Neural progenitor cell (in vitro differentiated cells): Measurements from ENCODE around the gene KCNH5. TPM values are rescaled to one million over a fixed set of nuclear protein-coding genes. Genes with fewer than 3 reads are reported as not detected.

Experiments used
- DNase-seq: peaks from one replicate; pipeline ENCODE4 v3.0.0-alpha.2; 2016; ENCODE audit warnings: low spot score
- H2AFZ ChIP-seq: fragments of 200-600 bp; sonication (generic); replicated peaks from 2 replicates; pipeline ENCODE4 v1.6.1; 2016; ENCODE audit warnings: antibody characterized with exemption
- H3F3A ChIP-seq: fragments of 200-600 bp; sonication (generic); 2 replicates; pipeline ENCODE4 v1.6.1; 2016; ENCODE audit warnings: antibody characterized with exemption, low read depth
- H3K27ac ChIP-seq: fragments of 200-600 bp; sonication (generic); 2 replicates; pipeline ENCODE4 v1.5.1; 2016; ENCODE audit warnings: mild to moderate bottlenecking
- H3K27me3 ChIP-seq: fragments of 200-600 bp; sonication (generic); 2 replicates; pipeline ENCODE4 v1.6.1; 2016; ENCODE audit warnings: mild to moderate bottlenecking, moderate library complexity
- H3K36me3 ChIP-seq: fragments of 200-600 bp; sonication (generic); 2 replicates; pipeline ENCODE4 v1.5.1; 2016
- H3K4me1 ChIP-seq: fragments of 200-600 bp; sonication (generic); 2 replicates; pipeline ENCODE4 v1.6.1; 2016; ENCODE audit warnings: mixed run types
- H3K4me2 ChIP-seq: fragments of 200-600 bp; sonication (generic); 2 replicates; pipeline ENCODE4 v1.6.1; 2016
- H3K4me3 ChIP-seq: fragments of 200-600 bp; sonication (generic); 2 replicates; pipeline ENCODE4 v1.5.1; 2016
- H3K79me2 ChIP-seq: fragments of 200-600 bp; sonication (generic); 2 replicates; pipeline ENCODE4 v1.6.1; 2016; ENCODE audit warnings: low read depth
- H3K9ac ChIP-seq: fragments of 200-600 bp; sonication (generic); 2 replicates; pipeline ENCODE4 v1.6.1; 2016
- H3K9me3 ChIP-seq: fragments of 200-600 bp; sonication (generic); 2 replicates; pipeline ENCODE4 v1.5.1; 2016; ENCODE audit warnings: low read depth
- H4K20me1 ChIP-seq: fragments of 200-600 bp; sonication (generic); 2 replicates; pipeline ENCODE4 v1.6.1; 2016; ENCODE audit warnings: low read depth
- H3K27ac Mint-ChIP-seq: 3 replicates; pipeline ENCODE4 v1.8.0; 2021; ENCODE audit warnings: mixed read lengths
- H3K27me3 Mint-ChIP-seq: 2 replicates; pipeline ENCODE4 v1.8.0; 2022; ENCODE audit warnings: low read depth, mild to moderate bottlenecking, inconsistent platforms, moderate library complexity, mixed read lengths; ENCODE audit not compliant: insufficient read depth
- H3K36me3 Mint-ChIP-seq: 3 replicates; pipeline ENCODE4 v1.8.0; 2021; ENCODE audit warnings: mixed read lengths
- H3K4me1 Mint-ChIP-seq: 3 replicates; pipeline ENCODE4 v1.8.0; 2021; ENCODE audit warnings: mixed read lengths
- H3K4me3 Mint-ChIP-seq: 3 replicates; pipeline ENCODE4 v1.8.0; 2021; ENCODE audit warnings: mild to moderate bottlenecking, moderate library complexity, mixed read lengths
- H3K9me3 Mint-ChIP-seq: 3 replicates; pipeline ENCODE4 v1.8.0; 2020; ENCODE audit warnings: mixed read lengths
- CTCF ChIP-seq: fragments of 200-600 bp; sonication (generic); IDR thresholded peaks from 2 replicates; pipeline ENCODE4 v1.5.1; 2017; ENCODE audit warnings: antibody characterized with exemption, mild to moderate bottlenecking
- EZH2 ChIP-seq: fragments of 200-600 bp; sonication (generic); IDR thresholded peaks from 2 replicates; pipeline ENCODE4 v1.6.1; 2017; ENCODE audit warnings: antibody characterized with exemption, mild to moderate bottlenecking, moderate library complexity
- EZH2phosphoT487 ChIP-seq: fragments of 200-600 bp; sonication (generic); IDR thresholded peaks from 2 replicates; pipeline ENCODE4 v1.6.1; 2017; ENCODE audit warnings: antibody characterized with exemption
- total RNA-seq: library from RNA; depleted of rRNA; stranded (reverse); fragments of >200 nt; gene quantifications from 2 replicates; pipeline ENCODE4 v1.2.3, GENCODE V29; 2015; ENCODE audit warnings: low replicate concordance

Gene KCNH5
- total RNA-seq, 1 donor from 2014 or later = 4.6 TPM

- DNase-seq = no peak
- no peaks in the 10 kb centered on the region for H3F3A ChIP-seq
- H2AFZ ChIP-seq = no peak overlapping the region
- no peaks in the 10 kb centered on the region for H3K4me1 ChIP-seq
- Mint-ChIP-seq H3K36me3 (no peaks in the 10 kb centered on the region), H3K4me3 (no peak overlapping the region), H3K27me3 (no peaks in the 10 kb centered on the region), H3K4me1 (no peaks in the 10 kb centered on the region), H3K9me3 (no peaks in the 10 kb centered on the region), H3K27ac (no peak overlapping the region)
- H4K20me1 ChIP-seq = no peaks in the 10 kb centered on the region
- H3K9me3 ChIP-seq = peaks cover 4% of the 10 kb centered on the region
- H3K9ac ChIP-seq = no peak overlapping the region
- TF ChIP-seq EZH2phosphoT487 (no peak), CTCF (no peak), EZH2 (no peak)
- H3K27me3 ChIP-seq = no peaks in the 10 kb centered on the region
- no peak overlapping the region for H3K4me2 ChIP-seq
- no peak overlapping the region for H3K27ac ChIP-seq
- no peaks in the 10 kb centered on the region for H3K36me3 ChIP-seq
- H3K79me2 ChIP-seq = no peaks in the 10 kb centered on the region
- H3K4me3 ChIP-seq = no peak overlapping the region
These were observed 33.3 kb upstream of the KCNH5 start for GRCh38 chr14:63078569-63078968.

GRCh38 chr14:63076488-63076887, 31.2 kb upstream of the KCNH5 start:
- H3K9me3 ChIP-seq = no peaks in the 10 kb centered on the region
- no peak overlapping the region for H2AFZ ChIP-seq
- Mint-ChIP-seq H3K36me3 (no peaks in the 10 kb centered on the region), H3K9me3 (no peaks in the 10 kb centered on the region), H3K27ac (no peak overlapping the region), H3K4me1 (no peaks in the 10 kb centered on the region), H3K27me3 (no peaks in the 10 kb centered on the region), H3K4me3 (no peak overlapping the region)
- no peak for TF ChIP-seq CTCF
- TF ChIP-seq EZH2 = no peak
- no peak for TF ChIP-seq EZH2phosphoT487
- H3K36me3 ChIP-seq = no peaks in the 10 kb centered on the region
- no peak overlapping the region for H3K4me3 ChIP-seq
- no peak overlapping the region for H3K4me2 ChIP-seq
- no peaks in the 10 kb centered on the region for H3K79me2 ChIP-seq
- no peaks in the 10 kb centered on the region for H4K20me1 ChIP-seq
- H3F3A ChIP-seq = no peaks in the 10 kb centered on the region
- no peaks in the 10 kb centered on the region for H3K27me3 ChIP-seq
- H3K27ac ChIP-seq = no peak overlapping the region
- H3K9ac ChIP-seq = no peak overlapping the region
- DNase-seq = no peak
- no peaks in the 10 kb centered on the region for H3K4me1 ChIP-seq

- Mint-ChIP-seq H3K4me1 (no peaks in the 10 kb centered on the region), H3K4me3 (no peak overlapping the region), H3K27ac (no peak overlapping the region), H3K27me3 (no peaks in the 10 kb centered on the region), H3K36me3 (no peaks in the 10 kb centered on the region), H3K9me3 (no peaks in the 10 kb centered on the region)
- Histone ChIP-seq H4K20me1 (no peaks in the 10 kb centered on the region), H3K36me3 (no peaks in the 10 kb centered on the region), H3F3A (no peaks in the 10 kb centered on the region), H3K4me3 (no peak overlapping the region), H3K9ac (no peak overlapping the region), H3K4me1 (no peaks in the 10 kb centered on the region), H3K9me3 (peaks cover 3% of the 10 kb centered on the region), H2AFZ (no peak overlapping the region), H3K27ac (no peak overlapping the region), H3K27me3 (peaks cover 9% of the 10 kb centered on the region), H3K79me2 (no peaks in the 10 kb centered on the region), H3K4me2 (no peak overlapping the region)
- TF ChIP-seq EZH2 (no peak), CTCF (no peak), EZH2phosphoT487 (no peak)
- DNase-seq = no peak
These were observed 10.4 kb upstream of the KCNH5 start for GRCh38 chr14:63055631-63056030.

- peaks cover 4% of the 10 kb centered on the region for H3F3A ChIP-seq
- Mint-ChIP-seq H3K4me3 (no peak overlapping the region), H3K27ac (no peak overlapping the region), H3K36me3 (no peaks in the 10 kb centered on the region), H3K9me3 (no peaks in the 10 kb centered on the region), H3K27me3 (peaks cover 8% of the 10 kb centered on the region), H3K4me1 (peaks cover 6% of the 10 kb centered on the region)
- no peak overlapping the region for H3K9ac ChIP-seq
- no peak for DNase-seq
- TF ChIP-seq EZH2phosphoT487 (no peak), CTCF (no peak), EZH2 (no peak)
- no peak overlapping the region for H3K4me2 ChIP-seq
- peaks cover 9% of the 10 kb centered on the region for H3K4me1 ChIP-seq
- H3K27me3 ChIP-seq = peaks cover 45% of the 10 kb centered on the region
- H2AFZ ChIP-seq = no peak overlapping the region
- no peaks in the 10 kb centered on the region for H3K79me2 ChIP-seq
- H3K4me3 ChIP-seq = no peak overlapping the region
- no peaks in the 10 kb centered on the region for H4K20me1 ChIP-seq
- no peaks in the 10 kb centered on the region for H3K36me3 ChIP-seq
- no peaks in the 10 kb centered on the region for H3K9me3 ChIP-seq
- no peak overlapping the region for H3K27ac ChIP-seq
These were observed 6.7 kb upstream of the KCNH5 start for GRCh38 chr14:63051992-63052391.
